ENCODE results near the gene RPUSD1.
"Not testable (repeated sequence)": the region's sequence is repeated elsewhere in the genome, so short reads cannot be mapped to it uniquely, and the experiment has no call there.

The RPUSD1 gene
- total RNA-seq = 6.7 to 55.0 (median 29.2) reads per million in 9 experiments

GRCh38 chr16:787978-788398 lies at the start of gene RPUSD1:
Gene RPUSD1, minus strand, starts transcription at chr16:788381. Its CDS starts 644 bp downstream, at chr16:787737.
- peaks cover 5% of the 10 kb centered on the region for H3K36me3 Mint-ChIP-seq (ENCODE audit: insufficient read depth)

GRCh38 chr16:836822-837221 lies 48.6 kb upstream of the RPUSD1 start:
- not testable (repeated sequence) for DNase-seq; H3K27me3 Mint-ChIP-seq; H3K27ac Mint-ChIP-seq; H3K36me3 Mint-ChIP-seq (ENCODE audit: insufficient read depth); H3K9me3 Mint-ChIP-seq; H3K4me3 Mint-ChIP-seq; H3K4me1 Mint-ChIP-seq (ENCODE audit: low read depth in 2 of 2); ATAC-seq (replicated peaks)

More at GRCh38 chr16:787978-788398, at the start of gene RPUSD1:
- ATAC-seq (replicated peaks) = peak; percentile 16
- no peaks in the 10 kb centered on the region for H3K9me3 Mint-ChIP-seq
- peaks cover 7 to 10% of the 10 kb centered on the region in 2 donors for H3K4me1 Mint-ChIP-seq (ENCODE audit: low read depth in 2 of 2)
- peak in 1 of 3 experiments; percentile 16 for DNase-seq
- no peak within 1 kb of the TSS for H3K27ac Mint-ChIP-seq
- H3K4me3 Mint-ChIP-seq = peak within 1 kb of the TSS; percentile 81 to 84
- no peaks in the 10 kb centered on the region for H3K27me3 Mint-ChIP-seq

- Mint-ChIP-seq H3K27me3 (peaks cover 0 to 6% of the 10 kb centered on the region in 2 donors), H3K9me3 (no peaks in the 10 kb centered on the region), H3K4me3 (no peak overlapping the region), H3K4me1 (ENCODE audit: low read depth in 2 of 2) (no peaks in the 10 kb centered on the region), H3K36me3 (ENCODE audit: insufficient read depth) (no peaks in the 10 kb centered on the region), H3K27ac (no peak overlapping the region)
- DNase-seq = no peak
- no peak for ATAC-seq (replicated peaks)
These were observed 48.0 kb upstream of the RPUSD1 start for GRCh38 chr16:836221-836620.

GRCh38 chr16:835373-835772 lies 47.2 kb upstream of the RPUSD1 start:
- ATAC-seq (replicated peaks) = no peak
- no peak for DNase-seq
- no peaks in the 10 kb centered on the region for H3K9me3 Mint-ChIP-seq
- no peak overlapping the region for H3K27ac Mint-ChIP-seq
- H3K4me3 Mint-ChIP-seq = no peak overlapping the region
- H3K4me1 Mint-ChIP-seq (ENCODE audit: low read depth in 2 of 2) = no peaks in the 10 kb centered on the region
- no peaks in the 10 kb centered on the region for H3K36me3 Mint-ChIP-seq (ENCODE audit: insufficient read depth)
- peaks cover 0 to 6% of the 10 kb centered on the region in 2 donors for H3K27me3 Mint-ChIP-seq

- Mint-ChIP-seq H3K27ac (no peak overlapping the region), H3K4me1 (ENCODE audit: low read depth in 2 of 2) (no peaks in the 10 kb centered on the region), H3K4me3 (no peak overlapping the region), H3K27me3 (peaks cover 9 to 15% of the 10 kb centered on the region in 2 donors), H3K9me3 (no peaks in the 10 kb centered on the region), H3K36me3 (ENCODE audit: insufficient read depth) (no peaks in the 10 kb centered on the region)
- DNase-seq (no peak), ATAC-seq (replicated peaks) (no peak)
These were observed 45.2 kb upstream of the RPUSD1 start for GRCh38 chr16:833411-833810.

GRCh38 chr16:832652-833336 lies 44.6 kb upstream of the RPUSD1 start:
- Mint-ChIP-seq H3K4me3 (no peak overlapping the region), H3K27me3 (peaks cover 9 to 15% of the 10 kb centered on the region in 2 donors), H3K4me1 (ENCODE audit: low read depth in 2 of 2) (no peaks in the 10 kb centered on the region), H3K27ac (no peak overlapping the region), H3K36me3 (ENCODE audit: insufficient read depth) (no peaks in the 10 kb centered on the region), H3K9me3 (no peaks in the 10 kb centered on the region)
- ATAC-seq (replicated peaks) = no peak
- DNase-seq = no peak

- no peaks in the 10 kb centered on the region for H3K36me3 Mint-ChIP-seq (ENCODE audit: insufficient read depth)
- H3K27ac Mint-ChIP-seq = no peak overlapping the region
- no peaks in the 10 kb centered on the region for H3K9me3 Mint-ChIP-seq
- DNase-seq (no peak), ATAC-seq (replicated peaks) (no peak)
- peaks cover 9 to 15% of the 10 kb centered on the region in 2 donors for H3K27me3 Mint-ChIP-seq
- no peak overlapping the region for H3K4me3 Mint-ChIP-seq
- no peaks in the 10 kb centered on the region for H3K4me1 Mint-ChIP-seq (ENCODE audit: low read depth in 2 of 2)
These were observed 43.6 kb upstream of the RPUSD1 start for GRCh38 chr16:831571-832413.

- no peak overlapping the region for H3K27ac Mint-ChIP-seq
- DNase-seq (no peak), ATAC-seq (replicated peaks) (no peak)
- no peaks in the 10 kb centered on the region for H3K4me1 Mint-ChIP-seq (ENCODE audit: low read depth in 2 of 2)
- H3K4me3 Mint-ChIP-seq = no peak overlapping the region
- H3K9me3 Mint-ChIP-seq = no peaks in the 10 kb centered on the region
- no peaks in the 10 kb centered on the region for H3K36me3 Mint-ChIP-seq (ENCODE audit: insufficient read depth)
- H3K27me3 Mint-ChIP-seq = peaks cover 10 to 15% of the 10 kb centered on the region in 2 donors
These were observed 42.8 kb upstream of the RPUSD1 start for GRCh38 chr16:830871-831570.

GRCh38 chr16:830107-830870 lies 42.1 kb upstream of the RPUSD1 start:
- H3K4me1 Mint-ChIP-seq (ENCODE audit: low read depth in 2 of 2) = no peaks in the 10 kb centered on the region
- peaks cover 14 to 15% of the 10 kb centered on the region in 2 donors for H3K27me3 Mint-ChIP-seq
- no peak for ATAC-seq (replicated peaks)

GRCh38 chr16:828891-829290 lies 40.7 kb upstream of the RPUSD1 start:
- Mint-ChIP-seq H3K9me3 (no peaks in the 10 kb centered on the region), H3K27me3 (peaks cover 14 to 15% of the 10 kb centered on the region in 2 donors), H3K4me1 (ENCODE audit: low read depth in 2 of 2) (no peaks in the 10 kb centered on the region), H3K36me3 (ENCODE audit: insufficient read depth) (no peaks in the 10 kb centered on the region), H3K4me3 (no peak overlapping the region), H3K27ac (no peak overlapping the region)
- DNase-seq = no peak
- no peak for ATAC-seq (replicated peaks)

More at GRCh38 chr16:830107-830870, 42.1 kb upstream of the RPUSD1 start:
- no peak overlapping the region for H3K27ac Mint-ChIP-seq
- no peak overlapping the region for H3K4me3 Mint-ChIP-seq
- H3K36me3 Mint-ChIP-seq (ENCODE audit: insufficient read depth) = no peaks in the 10 kb centered on the region
- H3K9me3 Mint-ChIP-seq = no peaks in the 10 kb centered on the region
- no peak for DNase-seq

GRCh38 chr16:827513-827912 lies 39.3 kb upstream of the RPUSD1 start:
- no peak overlapping the region for H3K27ac Mint-ChIP-seq
- no peaks in the 10 kb centered on the region for H3K9me3 Mint-ChIP-seq
- no peaks in the 10 kb centered on the region for H3K4me1 Mint-ChIP-seq (ENCODE audit: low read depth in 2 of 2)
- ATAC-seq (replicated peaks) (no peak), DNase-seq (no peak)
- no peak overlapping the region for H3K4me3 Mint-ChIP-seq
- no peaks in the 10 kb centered on the region for H3K36me3 Mint-ChIP-seq (ENCODE audit: insufficient read depth)
- peaks cover 14 to 15% of the 10 kb centered on the region in 2 donors for H3K27me3 Mint-ChIP-seq

- peaks cover 15 to 18% of the 10 kb centered on the region in 2 donors for H3K27me3 Mint-ChIP-seq
- H3K4me3 Mint-ChIP-seq = no peak overlapping the region
- H3K9me3 Mint-ChIP-seq = no peaks in the 10 kb centered on the region
- H3K27ac Mint-ChIP-seq = no peak overlapping the region
- ATAC-seq (replicated peaks) (no peak), DNase-seq (no peak)
- no peaks in the 10 kb centered on the region for H3K36me3 Mint-ChIP-seq (ENCODE audit: insufficient read depth)
- H3K4me1 Mint-ChIP-seq (ENCODE audit: low read depth in 2 of 2) = no peaks in the 10 kb centered on the region
These were observed 37.3 kb upstream of the RPUSD1 start for GRCh38 chr16:825341-826061.
